ENCODE results near the gene SCFD2.

- TF ChIP-seq CTCF (IDR thresholded peaks at IDR 0.05) (no peak), POLR2A (IDR thresholded peaks at IDR 0.05) (no peak), POLR2AphosphoS5 (IDR thresholded peaks at IDR 0.05) (no peak)
Measured at GRCh38 chr4:52932591-52933470, 433.0 kb downstream of the SCFD2 start.
